Limb (tissue), 2 donors: ENCODE measurements around the gene LTBP2.

Source experiments
- DNase-seq, 2 donors: peaks; one replicate each; pipeline ENCODE4 v3.0.0-alpha.2; 2016; ENCODE audit errors: extremely low spot score in 2 of 2

Gene LTBP2

GRCh38 chr14:74613211-74613914 lies 1.3 kb upstream of the LTBP2 start:
- no peak for DNase-seq

- DNase-seq: peak; percentile 65 to 88
These were observed 449 bp upstream of the LTBP2 start for GRCh38 chr14:74612350-74613021.

- no peak for DNase-seq
These were observed 979 bp downstream of the LTBP2 start for GRCh38 chr14:74610866-74611649.

GRCh38 chr14:74610199-74610865 lies 1.7 kb downstream of the LTBP2 start:
- DNase-seq: no peak

GRCh38 chr14:74609721-74610120 lies 2.3 kb downstream of the LTBP2 start:
- no peak for DNase-seq

GRCh38 chr14:74608959-74609611 lies 3.0 kb downstream of the LTBP2 start:
- DNase-seq: peak; percentile 83 to 91

GRCh38 chr14:74606727-74607126 lies 5.3 kb downstream of the LTBP2 start:
- no peak for DNase-seq

GRCh38 chr14:74605531-74606223 lies 6.4 kb downstream of the LTBP2 start:
- no peak for DNase-seq

GRCh38 chr14:74604911-74605310 lies 7.1 kb downstream of the LTBP2 start:
- no peak for DNase-seq

GRCh38 chr14:74604157-74604556 lies 7.9 kb downstream of the LTBP2 start:
- DNase-seq: no peak

GRCh38 chr14:74601982-74602381 lies 10.1 kb downstream of the LTBP2 start:
- DNase-seq: no peak

GRCh38 chr14:74599946-74600345 lies 12.1 kb downstream of the LTBP2 start:
- DNase-seq: no peak

GRCh38 chr14:74599321-74599761 lies 12.7 kb downstream of the LTBP2 start:
- peak in 1 of 2 donors; percentile 67 for DNase-seq

- no peak for DNase-seq
These were observed 15.1 kb downstream of the LTBP2 start for GRCh38 chr14:74596741-74597450.

- peak; percentile 78 to 79 for DNase-seq
These were observed 16.9 kb downstream of the LTBP2 start for GRCh38 chr14:74595006-74595735.

GRCh38 chr14:74594606-74595005 lies 17.4 kb downstream of the LTBP2 start:
- DNase-seq: no peak

GRCh38 chr14:74594029-74594428 lies 18.0 kb downstream of the LTBP2 start:
- no peak for DNase-seq

- DNase-seq: no peak
These were observed 18.6 kb downstream of the LTBP2 start for GRCh38 chr14:74593241-74593953.
